ENCODE measurements around the gene PTPRS. TPM values are rescaled to one million over a fixed set of nuclear protein-coding genes. Genes with fewer than 3 reads are reported as not detected.
"Not testable (repeated sequence)": the region's sequence is repeated elsewhere in the genome, so short reads cannot be mapped to it uniquely, and the experiment has no call there.

Gene PTPRS
- total RNA-seq, 1 experiment from 2014 or later, result 195 TPM

DNA sequence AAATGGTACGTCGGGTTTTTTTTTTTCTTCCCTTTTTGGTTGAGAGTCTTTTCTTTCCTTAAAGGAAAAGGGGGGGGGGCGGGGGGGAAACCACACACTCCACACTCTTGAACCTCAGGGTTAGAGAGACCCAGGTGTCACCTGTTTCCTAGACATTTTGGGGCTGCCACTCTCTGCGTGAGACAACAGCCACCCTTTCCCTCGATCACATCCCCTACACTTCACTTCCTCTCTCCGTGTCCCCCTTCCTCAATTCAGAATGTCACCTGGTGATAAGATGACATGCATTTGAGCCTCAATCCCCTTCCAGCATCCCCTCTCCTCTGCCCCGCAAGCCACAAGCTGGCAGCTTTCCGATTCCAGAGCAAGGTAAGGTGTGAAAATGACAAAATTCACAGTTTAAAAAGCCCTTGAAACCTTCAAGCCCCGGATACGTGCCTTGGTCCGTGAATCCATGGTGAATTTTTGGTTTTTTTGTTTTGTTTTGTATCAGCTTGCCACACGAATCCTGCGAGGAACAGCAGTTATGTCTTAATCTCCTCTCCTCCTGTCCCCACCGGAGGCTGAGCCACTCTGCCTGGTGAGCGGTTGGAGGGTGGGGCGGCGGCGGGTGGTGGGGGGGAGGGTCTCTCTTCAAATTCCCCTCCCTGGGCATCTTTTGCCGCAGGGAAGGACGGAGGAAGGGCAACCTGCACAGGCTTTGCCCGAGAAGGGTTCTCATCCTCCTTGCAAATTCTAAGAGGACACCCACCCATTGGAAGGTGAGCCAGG lies 4.2 kb downstream of the PTPRS start:
- in situ Hi-C loops (cut with HindIII; ENCODE audit: low pct_unique_long_range_greater_than_20kb, low sequenced_read_pairs), result no loop called here
- no peak for DNase-seq (ENCODE audit: low read depth)

DNA sequence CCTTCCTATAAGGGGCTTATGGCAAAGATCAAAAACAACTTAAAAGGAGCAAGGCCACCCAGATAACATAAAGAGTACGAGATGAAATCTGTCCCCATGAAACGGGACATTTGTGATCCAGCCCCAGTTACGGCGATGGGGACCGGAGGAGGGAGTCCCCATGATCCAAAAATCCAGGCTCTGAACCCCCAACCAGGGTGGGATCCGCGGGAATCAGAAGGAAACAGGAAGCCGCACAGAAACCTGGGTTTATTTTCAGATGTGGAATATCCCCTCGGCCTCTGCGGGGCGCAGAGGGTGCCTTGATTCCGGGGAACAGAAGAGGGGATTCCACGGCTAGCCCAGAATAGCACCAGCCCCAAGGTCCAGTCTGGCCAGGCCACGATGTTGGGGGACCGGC lies 5.0 kb downstream of the PTPRS start:
- in situ Hi-C loops (cut with HindIII; ENCODE audit: low pct_unique_long_range_greater_than_20kb, low sequenced_read_pairs), result no loop called here
- no peak for DNase-seq (ENCODE audit: low read depth)

DNA sequence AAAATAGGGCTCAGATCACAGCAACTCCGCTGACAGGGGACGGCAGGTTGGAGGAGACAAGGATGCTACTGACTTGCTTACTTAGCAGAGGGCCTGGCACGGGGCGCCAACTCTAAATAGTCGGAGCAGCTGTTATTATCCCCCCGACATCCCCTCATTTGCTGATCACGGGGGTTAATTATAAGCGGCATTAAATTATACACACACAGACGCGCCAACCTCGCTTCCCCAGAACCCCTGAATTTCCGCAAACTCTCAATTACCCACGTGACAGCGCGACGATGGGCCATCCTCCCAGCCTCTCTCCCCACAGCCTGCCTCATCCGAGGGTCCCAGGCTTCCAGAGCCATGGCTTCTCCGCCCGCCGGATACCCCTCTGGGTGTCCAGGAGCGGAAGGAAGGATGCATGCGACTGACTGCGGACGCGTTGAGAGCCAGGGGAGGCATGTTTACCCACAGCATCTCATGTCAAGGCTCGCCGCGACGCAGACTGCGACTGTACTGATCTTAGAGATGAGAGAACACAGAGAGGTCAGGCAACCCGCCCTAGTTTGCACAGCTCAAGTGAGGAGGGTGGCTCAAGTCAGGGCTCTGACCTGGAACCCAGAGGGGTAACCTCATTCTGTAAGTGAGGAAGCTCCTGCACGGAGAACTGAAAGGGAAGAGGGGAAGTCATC lies 5.7 kb downstream of the PTPRS start:
- no peak for DNase-seq (ENCODE audit: low read depth)
- in situ Hi-C loops (cut with HindIII; ENCODE audit: low pct_unique_long_range_greater_than_20kb, low sequenced_read_pairs), result no loop called here

DNA sequence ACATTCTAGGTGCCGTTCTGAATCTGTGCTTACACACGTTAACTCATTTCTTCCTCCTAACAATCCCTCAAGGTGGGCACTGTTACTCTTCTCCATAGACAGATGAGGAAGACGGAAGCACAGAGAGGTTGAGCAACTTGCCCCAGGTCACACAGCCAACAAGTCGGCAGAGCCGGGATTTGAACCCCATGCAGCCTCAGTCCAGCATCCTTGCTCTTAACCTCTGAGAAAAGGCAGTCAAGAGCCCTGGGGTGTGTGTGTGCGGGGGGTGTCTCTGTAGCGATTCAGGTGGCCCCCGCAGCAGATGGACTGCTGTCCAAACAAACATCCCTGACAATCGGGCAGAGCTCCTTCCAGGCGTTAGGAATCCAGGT lies 6.3 kb downstream of the PTPRS start:
- no peak for DNase-seq (ENCODE audit: low read depth)
- in situ Hi-C loops (cut with HindIII; ENCODE audit: low pct_unique_long_range_greater_than_20kb, low sequenced_read_pairs), result no loop called here

DNA sequence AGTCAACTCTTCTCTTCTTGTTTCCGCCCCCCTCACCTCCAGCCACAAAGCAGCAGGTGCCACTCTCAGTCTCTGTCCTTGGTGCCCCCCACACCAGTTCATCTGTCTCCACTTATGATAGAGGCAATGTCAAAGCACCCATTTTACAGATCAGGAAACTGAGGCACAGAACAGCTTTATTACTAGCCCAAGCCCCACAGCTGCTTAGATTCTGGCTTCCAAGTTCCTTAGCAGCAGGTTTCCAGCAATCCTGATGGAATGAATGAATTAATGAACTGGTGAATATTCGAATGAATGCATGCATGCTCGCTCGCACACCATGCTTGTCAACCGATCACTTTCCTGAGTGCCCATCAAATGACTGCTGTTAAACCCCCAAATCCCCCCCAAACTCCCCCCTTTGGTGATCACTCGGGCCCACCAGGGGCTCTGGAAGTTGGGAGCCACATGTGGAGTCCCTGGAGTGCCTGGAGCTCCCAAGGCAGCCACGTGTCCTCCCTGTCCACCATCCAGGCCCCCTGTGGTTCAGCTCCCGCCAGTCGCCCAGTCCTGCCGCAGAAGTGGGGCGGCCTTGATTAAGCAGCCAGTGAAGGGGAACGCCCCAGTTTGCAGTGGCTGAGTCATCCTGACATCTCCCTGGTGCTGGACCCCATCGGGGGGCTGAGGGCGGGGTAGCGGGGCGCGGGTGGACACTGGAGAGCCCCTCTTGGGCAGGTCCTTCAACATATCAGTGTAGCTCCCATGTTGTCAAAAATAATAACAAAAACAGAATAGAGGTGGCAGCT lies 6.8 kb downstream of the PTPRS start:
- in situ Hi-C loops (cut with HindIII; ENCODE audit: low pct_unique_long_range_greater_than_20kb, low sequenced_read_pairs), result no loop called here
- DNase-seq (ENCODE audit: low read depth), result peak; percentile 39

DNA sequence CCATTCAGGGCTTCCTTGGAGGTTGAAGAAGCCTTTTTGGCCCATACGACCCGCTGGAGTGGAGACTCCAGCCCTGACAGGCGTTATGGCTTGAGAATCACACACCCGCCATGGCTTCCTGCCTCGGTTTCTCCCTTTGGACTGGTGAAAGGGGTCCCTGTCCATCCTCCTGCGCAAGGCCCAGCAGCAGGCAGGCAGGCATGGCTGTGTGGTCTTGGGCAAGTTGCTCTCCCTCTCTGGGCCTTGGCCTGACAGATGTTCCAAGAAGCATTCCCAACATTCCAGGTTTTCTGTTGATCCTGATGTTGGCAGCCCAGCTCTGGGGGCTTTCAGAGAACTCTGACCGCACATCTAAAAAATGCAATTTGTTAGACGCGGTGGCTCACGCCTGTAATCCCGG lies 8.1 kb downstream of the PTPRS start:
- in situ Hi-C loops (cut with HindIII; ENCODE audit: low pct_unique_long_range_greater_than_20kb, low sequenced_read_pairs), result no loop called here
- DNase-seq (ENCODE audit: low read depth), result no peak

DNA sequence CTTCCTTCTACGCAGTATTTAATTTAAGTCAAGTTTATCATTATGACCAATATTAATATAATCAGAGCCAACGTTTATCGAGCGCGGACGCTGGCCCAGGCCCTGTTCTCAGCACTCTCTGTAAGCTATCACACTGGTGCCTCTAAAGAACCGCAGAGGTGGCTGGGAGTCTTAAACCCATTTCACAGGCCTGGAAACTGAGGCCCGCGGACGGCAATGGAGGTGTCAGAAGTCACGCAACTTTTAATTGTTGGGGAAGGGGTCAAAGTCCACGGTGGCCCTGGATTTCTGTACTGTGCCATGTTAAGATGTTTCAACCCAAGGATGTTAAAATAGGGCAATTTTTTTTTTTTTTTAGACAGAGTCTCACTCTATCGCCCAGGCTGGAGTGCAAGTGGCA lies 8.8 kb downstream of the PTPRS start:
- DNase-seq (ENCODE audit: low read depth), result no peak
- in situ Hi-C loops (cut with HindIII; ENCODE audit: low pct_unique_long_range_greater_than_20kb, low sequenced_read_pairs), result no loop called here

DNA sequence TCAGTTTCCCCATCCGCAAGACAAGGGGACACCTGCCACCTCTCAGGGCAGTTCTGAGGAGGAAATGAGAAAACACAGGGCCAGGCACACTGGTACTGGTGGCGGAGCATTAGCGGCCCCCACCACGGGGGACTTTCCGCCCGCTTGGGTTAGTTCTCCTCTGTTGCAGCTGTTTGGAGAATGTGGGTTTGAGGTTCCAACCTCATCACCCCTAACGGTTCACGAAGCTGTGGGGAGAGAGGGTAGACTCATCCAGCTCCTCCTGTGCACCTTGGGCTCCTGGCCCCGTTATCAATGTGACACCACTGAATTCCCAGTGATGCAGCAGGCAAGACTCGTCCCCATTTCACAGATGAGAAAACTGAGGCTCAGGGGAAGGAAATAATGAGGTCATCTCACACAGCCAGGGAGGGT lies 10.3 kb downstream of the PTPRS start:
- in situ Hi-C loops (cut with HindIII; ENCODE audit: low pct_unique_long_range_greater_than_20kb, low sequenced_read_pairs), result no loop called here
- no peak for DNase-seq (ENCODE audit: low read depth)

DNA sequence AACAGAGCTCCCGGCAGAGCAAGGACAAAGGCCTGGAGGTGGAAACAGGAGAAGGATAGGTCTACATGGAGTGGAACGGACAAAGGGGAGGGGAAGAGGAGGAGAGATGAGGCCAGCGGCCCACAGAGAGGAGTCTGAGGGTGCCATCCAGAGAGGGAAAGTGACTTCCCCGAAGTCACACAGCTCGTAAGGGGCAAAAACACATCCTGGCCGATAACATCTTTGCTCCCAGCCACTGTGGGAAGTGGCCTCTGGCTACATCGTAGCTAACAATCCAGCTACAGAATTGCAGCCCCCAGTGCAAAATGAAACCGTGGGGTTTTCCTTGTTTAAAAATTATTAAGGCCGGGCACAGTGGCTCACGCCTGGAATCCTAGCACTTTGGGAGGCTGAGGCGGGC lies 11.5 kb downstream of the PTPRS start:
- no peak for DNase-seq (ENCODE audit: low read depth)
- in situ Hi-C loops (cut with HindIII; ENCODE audit: low pct_unique_long_range_greater_than_20kb, low sequenced_read_pairs), result no loop called here

DNA sequence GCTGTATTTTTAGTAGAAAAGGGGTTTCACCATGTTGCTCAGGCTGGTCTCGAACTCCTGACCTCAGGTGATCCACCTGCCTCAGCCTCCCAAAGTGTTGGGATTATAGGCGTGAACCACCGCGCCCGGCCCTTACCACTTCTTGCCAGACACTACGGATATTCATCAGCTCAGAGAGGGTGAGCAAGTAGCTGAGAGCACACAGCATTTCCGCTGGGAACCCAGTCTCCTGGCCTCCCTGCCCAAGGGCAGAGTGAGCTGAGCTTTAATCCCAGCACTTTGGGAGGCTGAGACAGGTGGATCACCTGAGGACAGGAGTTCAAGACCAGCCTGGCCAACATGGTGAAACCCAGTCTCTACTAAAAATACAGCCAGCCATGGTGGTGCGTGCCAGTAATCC lies 12.2 kb downstream of the PTPRS start:
- in situ Hi-C loops (cut with HindIII; ENCODE audit: low pct_unique_long_range_greater_than_20kb, low sequenced_read_pairs); DNase-seq (ENCODE audit: low read depth): not testable (repeated sequence)

DNA sequence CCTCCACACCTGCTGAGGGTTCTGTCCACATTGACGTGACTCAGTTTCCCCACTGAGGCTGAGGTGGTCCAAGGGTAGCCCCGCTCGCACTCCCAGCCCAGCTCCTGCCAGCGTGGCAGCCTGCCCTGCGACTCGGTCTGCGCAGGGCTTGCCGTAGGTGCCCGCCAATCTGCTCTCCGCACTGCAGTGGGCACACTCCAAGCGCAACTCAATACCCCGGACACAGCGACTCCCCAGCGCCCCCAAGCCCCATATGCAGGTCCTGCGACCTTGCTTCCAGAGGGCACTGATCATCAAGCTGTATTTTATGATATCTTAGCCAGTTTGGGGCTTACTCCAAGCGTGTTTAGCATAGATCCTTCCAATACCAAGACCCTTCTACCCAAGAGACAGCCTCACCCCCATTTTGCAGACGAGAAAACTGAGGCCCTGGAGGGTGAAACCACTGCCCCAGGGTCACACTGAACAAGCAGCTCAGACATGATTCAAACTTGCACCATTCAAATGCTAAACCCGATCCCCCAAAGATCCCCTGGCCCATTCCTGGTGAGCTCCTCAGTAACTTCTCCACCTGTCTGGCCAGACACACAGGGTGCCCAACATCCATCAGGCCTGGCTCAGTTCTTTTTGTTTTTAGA lies 13.5 kb downstream of the PTPRS start:
- DNase-seq (ENCODE audit: low read depth), result no peak

DNA sequence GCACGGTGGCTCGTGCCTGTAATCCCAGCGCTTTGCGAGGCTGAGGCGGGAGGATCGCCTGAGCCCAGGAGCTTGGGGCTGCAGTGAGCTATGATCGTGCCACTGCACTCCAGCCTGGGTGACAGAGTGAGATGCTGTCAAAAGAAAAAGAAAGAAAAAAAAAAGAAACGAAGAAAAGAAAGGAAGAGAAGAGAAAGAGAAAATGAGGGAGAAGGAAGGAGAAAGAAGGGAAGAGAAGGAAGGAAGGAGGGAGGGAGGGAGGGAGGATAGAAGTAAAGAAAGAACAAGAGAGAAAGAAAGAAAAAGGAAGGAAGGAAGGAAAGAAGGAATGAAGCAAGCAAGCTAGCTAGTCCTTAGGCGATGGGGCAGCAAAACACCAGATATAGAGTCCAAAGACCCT lies 14.1 kb downstream of the PTPRS start:
- no peak for DNase-seq (ENCODE audit: low read depth)
- in situ Hi-C loops (cut with HindIII; ENCODE audit: low pct_unique_long_range_greater_than_20kb, low sequenced_read_pairs), result no loop called here

More for the DNA sequence above, 13.5 kb downstream of the PTPRS start:
- in situ Hi-C loops (cut with HindIII; ENCODE audit: low pct_unique_long_range_greater_than_20kb, low sequenced_read_pairs), result no loop called here

DNA sequence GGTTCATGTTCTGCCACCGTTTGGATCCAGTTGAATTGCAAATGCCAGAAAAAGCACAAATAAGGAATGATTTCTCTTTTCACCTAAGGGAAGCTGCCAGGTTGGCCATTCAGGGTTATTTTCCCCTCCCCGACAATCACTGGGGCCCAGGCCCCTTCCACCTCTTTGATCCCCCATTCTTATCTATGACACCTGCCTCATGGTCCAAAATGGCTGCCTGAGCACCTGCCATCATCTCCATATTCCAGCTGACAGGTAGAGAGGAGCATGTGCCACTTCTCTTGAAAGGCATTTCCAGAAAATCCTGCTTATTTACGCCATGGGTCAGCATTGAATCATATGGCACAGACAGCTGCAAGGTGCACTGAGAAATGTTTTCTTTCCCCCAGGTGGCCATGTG lies 15.7 kb downstream of the PTPRS start:
- DNase-seq (ENCODE audit: low read depth), result no peak
- in situ Hi-C loops (cut with HindIII; ENCODE audit: low pct_unique_long_range_greater_than_20kb, low sequenced_read_pairs), result no loop called here

DNA sequence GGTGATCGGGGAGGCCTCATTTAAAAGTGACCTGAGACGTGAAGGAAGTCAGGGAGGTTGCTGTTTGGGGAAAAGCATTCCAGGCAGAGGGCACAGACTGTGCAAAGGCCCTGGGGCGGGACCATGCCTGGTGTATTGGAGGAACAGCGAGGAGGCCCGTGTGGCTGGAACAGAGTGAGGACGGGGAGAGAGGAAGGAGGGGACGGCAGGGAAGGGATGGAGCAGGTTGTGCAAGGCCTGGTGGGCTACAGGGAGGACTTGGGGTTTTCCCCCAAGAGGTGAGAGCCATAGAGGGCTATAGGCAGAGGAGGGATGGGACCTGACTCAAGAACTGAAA lies 17.2 kb downstream of the PTPRS start:
- no peak for DNase-seq (ENCODE audit: low read depth)
- in situ Hi-C loops (cut with HindIII; ENCODE audit: low pct_unique_long_range_greater_than_20kb, low sequenced_read_pairs), result no loop called here

DNA sequence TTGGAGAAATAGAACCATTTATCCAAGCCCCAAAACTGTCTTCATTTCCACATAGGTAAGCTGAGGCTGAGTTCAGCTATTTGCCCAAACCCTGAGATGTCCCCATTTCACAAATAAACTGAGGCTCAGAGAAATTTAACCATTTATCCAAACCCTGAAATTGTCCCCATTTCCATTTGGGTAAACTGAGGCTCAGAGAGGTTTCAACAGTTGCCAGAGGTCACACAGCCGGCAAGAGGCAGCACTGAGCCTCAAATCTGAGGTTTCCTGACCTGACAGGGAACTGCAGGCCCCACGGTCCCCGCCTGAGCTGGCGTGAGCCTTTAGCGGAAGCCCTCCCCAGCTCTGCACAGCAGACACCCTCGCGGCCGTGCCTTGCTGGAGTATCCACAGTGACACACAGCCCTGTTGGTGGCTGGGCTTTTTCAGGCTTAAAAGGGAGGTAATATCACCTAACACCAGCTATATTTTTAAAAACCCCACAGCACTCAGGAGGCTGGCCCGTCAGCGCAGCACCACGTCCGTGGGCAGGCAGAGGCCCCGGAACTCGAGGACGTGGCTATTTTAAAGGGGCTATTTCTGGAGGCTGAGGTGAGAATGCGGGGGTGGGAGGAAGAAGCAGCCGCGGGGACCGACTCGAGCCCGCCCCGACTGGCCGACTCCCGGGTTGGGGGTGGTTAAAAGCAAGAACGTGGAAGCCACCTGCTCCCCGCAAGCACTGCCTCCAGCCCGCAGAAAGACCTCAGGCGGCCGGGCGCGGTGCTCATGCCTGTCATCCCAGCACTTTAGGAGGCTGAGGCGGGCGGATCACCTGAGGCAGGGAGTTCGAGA lies 18.5 kb downstream of the PTPRS start:
- in situ Hi-C loops (cut with HindIII; ENCODE audit: low pct_unique_long_range_greater_than_20kb, low sequenced_read_pairs), result no loop called here
- no peak for DNase-seq (ENCODE audit: low read depth)

DNA sequence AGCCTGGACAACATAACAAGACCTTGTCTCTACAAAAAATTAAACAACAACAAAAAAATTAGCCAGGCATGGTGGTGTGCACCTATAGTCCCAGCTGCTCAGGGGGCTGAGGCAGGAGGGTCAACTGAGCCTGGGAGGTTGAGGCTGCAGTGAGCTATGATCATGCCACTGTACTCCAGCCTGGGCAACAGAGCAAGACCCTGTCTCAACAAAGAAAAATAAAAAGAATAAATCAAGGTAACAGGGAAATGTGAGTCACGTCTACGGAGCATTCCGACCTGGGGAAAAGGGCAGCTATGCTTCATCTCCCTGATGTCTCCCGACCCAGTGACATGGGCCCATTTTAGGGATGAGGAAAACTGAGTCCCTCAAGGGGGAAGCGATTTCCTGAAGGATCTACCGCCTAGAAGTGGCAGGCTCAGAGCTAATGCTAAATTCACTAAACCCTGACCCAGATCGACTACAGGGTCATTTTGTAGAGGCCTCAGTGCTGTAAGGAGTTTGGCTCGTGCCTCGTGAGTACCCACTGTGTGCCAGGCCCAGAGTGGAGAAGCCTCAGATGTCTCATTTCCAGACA lies 19.5 kb downstream of the PTPRS start:
- in situ Hi-C loops (cut with HindIII; ENCODE audit: low pct_unique_long_range_greater_than_20kb, low sequenced_read_pairs), result no loop called here
- DNase-seq (ENCODE audit: low read depth), result no peak

DNA sequence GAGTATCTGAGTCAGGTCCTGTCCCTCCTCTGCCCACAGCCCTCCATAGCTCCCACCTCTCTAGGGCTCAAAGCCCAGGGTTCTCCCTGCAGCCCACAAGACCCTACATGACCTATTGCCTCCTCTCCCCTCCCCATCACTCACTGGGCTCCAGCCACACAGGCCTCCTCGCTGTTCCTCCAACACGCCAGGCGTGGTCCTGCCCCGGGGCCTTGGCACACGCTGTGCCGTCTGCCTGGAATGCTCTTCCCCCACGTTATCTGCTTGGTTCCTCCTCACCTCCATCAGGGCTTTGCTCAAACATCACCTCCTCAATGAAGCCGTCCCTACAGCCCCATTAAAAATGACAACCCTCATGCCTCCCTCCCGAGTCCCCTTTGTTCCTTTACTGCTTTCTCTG lies 21.1 kb downstream of the PTPRS start:
- DNase-seq (ENCODE audit: low read depth), result no peak
- in situ Hi-C loops (cut with HindIII; ENCODE audit: low pct_unique_long_range_greater_than_20kb, low sequenced_read_pairs), result no loop called here

DNA sequence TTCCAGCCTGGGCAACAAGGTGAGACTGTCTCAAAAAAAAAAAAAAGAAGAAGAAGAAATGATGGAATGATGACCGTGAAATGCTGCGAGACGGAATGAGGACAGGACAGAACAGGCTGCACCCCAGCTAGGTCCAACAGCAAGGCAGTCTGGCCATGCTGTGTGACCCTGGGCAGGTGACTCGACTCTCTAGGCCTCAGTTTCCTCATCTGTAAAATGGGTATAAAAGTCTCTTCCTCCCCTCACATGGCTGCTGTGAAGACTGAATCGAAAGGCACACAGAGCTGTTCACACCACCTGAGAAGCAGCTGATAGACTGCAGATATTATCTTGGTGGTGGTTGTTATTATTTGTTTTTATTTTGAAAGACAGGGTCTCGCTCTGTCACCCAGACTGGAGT lies 22.3 kb downstream of the PTPRS start:
- no peak for DNase-seq (ENCODE audit: low read depth)
- in situ Hi-C loops (cut with HindIII; ENCODE audit: low pct_unique_long_range_greater_than_20kb, low sequenced_read_pairs), result no loop called here

Data from Caki2 (cell line).